ENCODE results near the gene SGCD.

GRCh38 chr5:156621719-156622118, 294.8 kb downstream of the SGCD start:
- TF ChIP-seq ZFP30 (CRISPR knock-in tag; IDR thresholded peaks at IDR 0.05): no peak
- TF ChIP-seq, protein P1, sequence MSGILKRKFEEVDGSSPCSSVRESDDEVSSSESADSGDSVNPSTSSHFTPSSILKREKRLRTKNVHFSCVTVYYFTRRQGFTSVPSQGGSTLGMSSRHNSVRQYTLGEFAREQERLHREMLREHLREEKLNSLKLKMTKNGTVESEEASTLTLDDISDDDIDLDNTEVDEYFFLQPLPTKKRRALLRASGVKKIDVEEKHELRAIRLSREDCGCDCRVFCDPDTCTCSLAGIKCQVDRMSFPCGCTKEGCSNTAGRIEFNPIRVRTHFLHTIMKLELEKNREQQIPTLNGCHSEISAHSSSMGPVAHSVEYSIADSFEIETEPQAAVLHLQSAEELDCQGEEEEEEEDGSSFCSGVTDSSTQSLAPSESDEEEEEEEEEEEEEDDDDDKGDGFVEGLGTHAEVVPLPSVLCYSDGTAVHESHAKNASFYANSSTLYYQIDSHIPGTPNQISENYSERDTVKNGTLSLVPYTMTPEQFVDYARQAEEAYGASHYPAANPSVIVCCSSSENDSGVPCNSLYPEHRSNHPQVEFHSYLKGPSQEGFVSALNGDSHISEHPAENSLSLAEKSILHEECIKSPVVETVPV (CRISPR knock-in tag; IDR thresholded peaks at IDR 0.05): no peak
- TF ChIP-seq CREB5 (CRISPR knock-in tag; IDR thresholded peaks at IDR 0.05; ENCODE audit: low read depth): no peak
- TF ChIP-seq BACH2 (CRISPR knock-in tag; IDR thresholded peaks at IDR 0.05; ENCODE audit: borderline replicate concordance): no peak
- no peak for TF ChIP-seq GLIS3 (CRISPR knock-in tag; IDR thresholded peaks at IDR 0.05)
- TF ChIP-seq SNAI2 (CRISPR knock-in tag; IDR thresholded peaks at IDR 0.05): no peak
- no peak for TF ChIP-seq ZNF565 (CRISPR knock-in tag; conservative IDR thresholded peaks at IDR 0.05; ENCODE audit: low read depth)
- TF ChIP-seq TCF4 (CRISPR knock-in tag; IDR thresholded peaks at IDR 0.05; ENCODE audit: borderline replicate concordance): no peak
- TF ChIP-seq CSDC2 (CRISPR knock-in tag; IDR thresholded peaks at IDR 0.05): no peak
- TF ChIP-seq ARNTL (CRISPR knock-in tag; IDR thresholded peaks at IDR 0.05; ENCODE audit: borderline replicate concordance, low read depth): no peak
- no peak for TF ChIP-seq ISL1 (CRISPR knock-in tag; IDR thresholded peaks at IDR 0.05)
- TF ChIP-seq RARB (CRISPR knock-in tag; IDR thresholded peaks at IDR 0.05): no peak
- TF ChIP-seq ZFP3 (CRISPR knock-in tag; IDR thresholded peaks at IDR 0.05): no peak
